K562 treated with DMSO at 1 percent for 48 hours (cell line): ENCODE data around the gene IGSF1. TPM values are rescaled to one million over a fixed set of nuclear protein-coding genes. Genes with fewer than 3 reads are reported as not detected.

Experiments used
- total RNA-seq: library from RNA; unstranded; fragments of 300-600 nt; gene quantifications from 2 replicates; pipeline ENCODE4 v1.2.3, GENCODE V29; 2022; ENCODE audit warnings: low replicate concordance; ENCODE audit errors: extremely low read depth

Gene IGSF1
- not detected in 2 replicates for total RNA-seq

DNA sequence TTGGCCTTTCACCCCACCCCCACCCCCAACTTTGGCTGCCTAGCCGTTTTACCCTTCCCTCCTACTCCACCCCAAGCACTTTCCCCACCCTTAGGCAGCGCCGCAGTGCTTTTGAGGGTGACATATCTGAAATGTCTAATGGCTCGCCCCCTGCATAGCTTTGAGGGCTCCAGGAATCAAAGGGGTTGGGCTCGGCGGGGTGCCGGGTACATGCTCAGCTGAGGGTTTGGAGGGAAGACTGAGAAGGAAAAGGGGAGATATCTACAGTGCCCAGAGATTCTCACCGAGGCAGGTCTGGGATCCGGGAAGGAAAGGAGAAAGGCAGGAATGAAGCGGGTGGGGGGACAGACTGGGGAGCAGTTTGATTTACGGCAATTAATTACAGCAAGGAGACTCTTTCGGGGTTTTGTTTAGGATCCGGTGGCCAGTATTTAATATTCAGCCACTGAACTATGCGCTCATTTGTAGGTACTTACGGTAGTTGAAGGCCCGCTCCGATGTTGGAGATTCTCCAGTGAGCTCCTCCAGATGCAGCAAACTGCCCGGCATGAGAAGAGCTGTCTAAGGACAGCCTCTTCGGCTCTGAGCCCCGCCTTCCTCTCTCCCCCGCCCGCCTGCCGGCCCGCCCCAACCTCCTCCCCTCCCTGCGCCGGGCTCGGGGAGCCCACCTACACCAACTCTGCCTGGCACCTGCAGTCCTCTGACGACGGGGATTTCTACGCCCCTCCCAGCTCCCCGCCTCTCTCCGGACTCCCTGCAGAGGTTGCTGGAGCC lies at the start of gene IGSF1:
IGSF1 (minus strand) TSS at position 569 of the 774 bp plus-strand sequence. CDS start 2,632 bp downstream, outside the sequence.

Other genes starting within 250 kb of the IGSF1 start
- gene ARHGAP36, start 231.0 kb downstream of the IGSF1 start, total RNA-seq = not detected in 2 replicates